GM12878 (cell line): ENCODE results near the gene EPHB1. TPM values are rescaled to one million over a fixed set of nuclear protein-coding genes. Genes with fewer than 3 reads are reported as not detected.

Source experiments
- ATAC-seq: fragments of 200-7000 bp; cut with Tn5 transposase; 3 replicates; pipeline ENCODE4 v1.9.1; 2020; ENCODE audit warnings: mild to moderate bottlenecking, moderate library complexity
- BruUV-seq: library from RNA; stranded (reverse); fragments of 400-500 nt; replicated peaks from 2 replicates; lab custom pipeline; 2021; lab: Mats Ljungman, UMichigan
- CTCF ChIA-PET: fragments of 300-600 bp; sonication (Branson Sonifier 250); formaldehyde crosslinking; extraction: SDS; loops from one replicate; lab custom pipeline; 2021; ENCODE audit warnings: inconsistent platforms; lab: Yijun Ruan, JAX
- POLR2A ChIA-PET: fragments of 350-600 bp; formaldehyde crosslinking; extraction: SDS; loops from one replicate; lab custom pipeline; 2021; ENCODE audit warnings: inconsistent platforms; lab: Charles Lee
- RAD21 ChIA-PET: fragments of 300-600 bp; sonication (Branson Sonifier 250); formaldehyde crosslinking; loops from one replicate; lab custom pipeline; 2023; ENCODE audit warnings: antibody characterized with exemption; ENCODE audit not compliant: unreplicated experiment; lab: Charles Lee
- SMC1A ChIA-PET: fragments of 300-600 bp; sonication (Branson Sonifier 250); formaldehyde crosslinking; loops from one replicate; lab custom pipeline; 2023; ENCODE audit not compliant: unreplicated experiment, uncharacterized antibody; lab: Charles Lee
- DNase-seq: peaks from one replicate; pipeline ENCODE4 v3.0.0-alpha.2; 2011; ENCODE audit warnings: low read depth, low spot score
- FAIRE-seq: peaks from 3 replicates; lab custom pipeline; 2011; peaks lifted over from hg19 to GRCh38; lab: Jason Lieb, UNC
- H2AFZ ChIP-seq: 2 replicates; pipeline ENCODE4 v1.6.0; 2011; ENCODE audit warnings: low read depth, low read length, control low read depth; ENCODE audit not compliant: control insufficient read depth
- H3K27ac ChIP-seq: 2 replicates; pipeline ENCODE4 v1.5.1; 2011; ENCODE audit warnings: control low read depth; ENCODE audit not compliant: control insufficient read depth, insufficient read depth
- H3K27me3 ChIP-seq, 2 experiments: replicated peaks in 1 of 2; 2 replicates each; pipeline versions ENCODE4 v1.6.0 to v1.6.1; 2011; ENCODE audit warnings: low read length in 1 of 2; ENCODE audit not compliant: control insufficient read depth in 2 of 2, insufficient read depth in 2 of 2
- H3K36me3 ChIP-seq, 2 experiments: 2 replicates each; pipeline ENCODE4 v1.5.1; 2011; ENCODE audit warnings: low read length in 1 of 2; ENCODE audit not compliant: control insufficient read depth in 2 of 2, insufficient read depth in 2 of 2
- H3K4me1 ChIP-seq: 2 replicates; pipeline ENCODE4 v1.6.1; 2011; ENCODE audit warnings: mild to moderate bottlenecking, low read length, moderate library complexity, mixed read lengths; ENCODE audit not compliant: control insufficient read depth, insufficient read depth
- H3K4me2 ChIP-seq: 2 replicates; pipeline ENCODE4 v1.6.0; 2011; ENCODE audit warnings: control low read depth; ENCODE audit not compliant: control insufficient read depth, insufficient read depth
- H3K4me3 ChIP-seq: fragments of 200-600 bp; sonication (generic); 2 replicates; pipeline ENCODE4 v1.5.1; 2016
- H3K79me2 ChIP-seq: 2 replicates; pipeline ENCODE4 v1.6.0; 2011; ENCODE audit warnings: low read length; ENCODE audit not compliant: control insufficient read depth, insufficient read depth
- H3K9ac ChIP-seq: 2 replicates; pipeline ENCODE4 v1.8.0; 2011; ENCODE audit warnings: low read length, control low read depth, mixed read lengths; ENCODE audit not compliant: control insufficient read depth, insufficient read depth
- H3K9me3 ChIP-seq: replicated peaks from 3 replicates; pipeline ENCODE4 v1.5.1; 2011; ENCODE audit warnings: mild to moderate bottlenecking, low read length; ENCODE audit not compliant: control insufficient read depth, insufficient read depth
- H4K20me1 ChIP-seq: 2 replicates; pipeline ENCODE4 v1.6.0; 2011; ENCODE audit not compliant: control insufficient read depth, insufficient read depth
- CREB1 ChIP-seq: IDR thresholded peaks from 2 replicates; pipeline ENCODE4 v1.6.1; 2012; ENCODE audit warnings: low read depth, mild to moderate bottlenecking, inconsistent platforms
- E2F8 ChIP-seq: fragments of 450-650 bp; IDR thresholded peaks from 2 replicates; pipeline ENCODE4 v1.6.1; 2018; ENCODE audit warnings: mild to moderate bottlenecking, low read depth, moderate library complexity; ENCODE audit not compliant: partially characterized antibody
- HDGF ChIP-seq: fragments of 450-650 bp; IDR thresholded peaks from 2 replicates; pipeline ENCODE4 v1.6.1; 2016; ENCODE audit warnings: antibody characterized with exemption
- LARP7 ChIP-seq: fragments of 450-650 bp; IDR thresholded peaks from 2 replicates; pipeline ENCODE4 v1.6.1; 2017; ENCODE audit warnings: mild to moderate bottlenecking
- MTA2 ChIP-seq: fragments of 450-650 bp; IDR thresholded peaks from 2 replicates; pipeline ENCODE4 v1.6.1; 2016; ENCODE audit warnings: low read depth, mild to moderate bottlenecking, moderate library complexity
- SKIL ChIP-seq: fragments of 450-650 bp; IDR thresholded peaks from 2 replicates; pipeline ENCODE4 v1.6.1; 2017; ENCODE audit warnings: mild to moderate bottlenecking, low read depth, inconsistent platforms; ENCODE audit not compliant: poor library complexity, severe bottlenecking
- TCF12 ChIP-seq: IDR thresholded peaks from 2 replicates; pipeline ENCODE4 v1.6.1; 2011; ENCODE audit warnings: low read depth, mild to moderate bottlenecking, low read length
- ZNF207 ChIP-seq: fragments of 450-650 bp; IDR thresholded peaks from 2 replicates; pipeline ENCODE4 v1.6.1; 2014; ENCODE audit warnings: antibody characterized with exemption, mild to moderate bottlenecking, borderline replicate concordance
- WGBS: methylation state at CpG from one replicate; pipeline ENCODE4 v1.1.6; 2016; ENCODE audit warnings: low lambda C conversion rate; ENCODE audit not compliant: insufficient replicate concordance, insufficient coverage; ENCODE audit errors: missing lambda C conversion rate; 5-methylcytosine and 5-hydroxymethylcytosine counted together
- in situ Hi-C: fragments of 300-500 bp; cut with MboI; formaldehyde crosslinking; loops from 9 replicates; pipeline ENCODE4 v1.14.3; 2018; ENCODE audit warnings: mixed read lengths
- intact Hi-C: fragments of 100-400 bp; cut with micrococcal nuclease; formaldehyde crosslinking; loops from one replicate; pipeline ENCODE4 v1.14.2; 2022; ENCODE audit not compliant: unreplicated experiment
- polyA plus RNA-seq, 11 experiments: library from polyadenylated mRNA; depleted of rRNA in 4 of 11; unstranded in 6 of 11; stranded (reverse) in 5 of 11; fragments of >200 nt; fragmentation: Nextera tagmentation in 4 of 11; fragmentation: Illumina TruSeq in 1 of 11; extraction: Ambion mirVana in 4 of 11; extraction: Trizol in 1 of 11; gene quantifications; 1 replicate in 1 of 11; 2 replicates in 10 of 11; pipeline versions ENCODE4 v1.2.1 to v1.2.3, GENCODE V29; 2011 to 2016; ENCODE audit warnings: inconsistent platforms in 2 of 11, missing spikeins in 2 of 11, low read depth in 1 of 11
- total RNA-seq, 4 experiments: library from RNA; depleted of rRNA in 3 of 4; stranded (reverse); fragments of >200 nt in 3 of 4; fragmentation: Illumina TruSeq in 1 of 4; extraction: Trizol in 1 of 4; gene quantifications; 2 replicates each; pipeline versions ENCODE4 v1.2.1 to v1.2.3, GENCODE V29; 2013 to 2021
- TF ChIP-seq, protein P1 (sequence below): IDR thresholded peaks from 2 replicates; pipeline ENCODE4 v1.6.1; 2012; ENCODE audit warnings: improper control_type of control experiment, low read depth, low read length; ENCODE audit not compliant: insufficient replicate concordance

EPHB1 gene
- total and polyA plus RNA-seq, 10 of the 15 experiments (the other 5 are each of a cell fraction or from before 2014, with no cell fraction given): 0.33 to 23.8 (median 1.2) TPM

GRCh38 chr3:135237371-135238143 is 442.5 kb downstream of the EPHB1 start (continued):
- TF ChIP-seq E2F8: no peak
- no peak for TF ChIP-seq ZNF207
- no peak for TF ChIP-seq MTA2
- TF ChIP-seq CREB1: no peak

DNA sequence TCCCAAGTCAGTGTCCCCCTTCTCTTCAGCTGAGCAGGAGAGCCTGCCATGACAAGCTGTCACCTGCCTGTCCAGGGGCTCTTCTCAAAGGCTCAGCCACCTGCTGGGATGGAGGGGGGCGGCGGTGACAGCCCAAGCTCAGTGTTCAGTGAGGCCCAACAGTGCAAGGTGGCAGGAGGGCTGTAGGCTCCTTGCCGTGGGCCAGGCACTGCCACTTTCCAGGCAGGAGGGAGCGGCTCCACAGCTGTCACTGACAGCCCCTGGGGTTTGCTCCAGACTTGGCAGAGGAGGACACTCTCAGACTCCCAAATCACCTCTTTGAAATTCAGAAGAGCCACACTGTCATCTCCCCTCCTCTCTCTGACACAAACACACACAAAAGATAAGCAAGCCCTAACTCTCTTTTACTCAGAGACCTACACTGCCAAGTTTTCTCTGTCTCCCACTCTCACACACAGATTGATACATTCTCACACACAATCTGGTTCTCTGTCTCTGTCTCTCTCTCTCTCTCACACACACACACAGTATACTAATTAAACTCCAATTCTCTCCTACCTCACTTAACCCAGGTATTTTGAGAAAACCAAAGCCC is 443.3 kb downstream of the EPHB1 start:
- ChIA-PET RAD21 (interaction anchor here (1.1 to 6.7 kb wide), 6 partner anchors 9 to 443 kb away, joined by 3 to 90 read pairs (median 8); partner anchors contain the start of gene EPHB1), POLR2A (no interaction called here), CTCF (interaction anchor here (0.5 to 5.1 kb wide), 7 partner anchors 8 to 444 kb away, joined by 3 to 84 read pairs (median 3); partner anchors contain the start of gene EPHB1), SMC1A (interaction anchor here (0.6 to 4.2 kb wide), 5 partner anchors 285 to 444 kb away, joined by 3 to 40 read pairs (median 3); partner anchors contain the start of gene EPHB1)
- Histone ChIP-seq H3K36me3 (peaks cover 0 to 3% of the 10 kb centered on the region in 2 experiments; a peak in 2 of 4 replicates), H3K4me2 (no peak overlapping the region), H3K4me1 (no peaks in the 10 kb centered on the region), H3K9ac (no peak overlapping the region), H3K27ac (no peak overlapping the region), H3K27me3 (no peaks in the 10 kb centered on the region), H4K20me1 (no peaks in the 10 kb centered on the region), H3K9me3 (peaks cover 4% of the 10 kb centered on the region; the same call in 1 of the 3 replicates), H3K4me3 (no peak overlapping the region), H3K79me2 (no peaks in the 10 kb centered on the region), H2AFZ (no peak overlapping the region)
- intact Hi-C loops: no loop called here
- no TSS peak for BruUV-seq
- in situ Hi-C loops: no loop called here
- DNase-seq (no peak), ATAC-seq (no peak), FAIRE-seq (no peak)
- 2% methylated on average over 4 of the region's 4 CpGs for WGBS
- TF ChIP-seq SKIL (no peak), LARP7 (no peak), TCF12 (no peak), HDGF (no peak)
- TF ChIP-seq, protein P1, sequence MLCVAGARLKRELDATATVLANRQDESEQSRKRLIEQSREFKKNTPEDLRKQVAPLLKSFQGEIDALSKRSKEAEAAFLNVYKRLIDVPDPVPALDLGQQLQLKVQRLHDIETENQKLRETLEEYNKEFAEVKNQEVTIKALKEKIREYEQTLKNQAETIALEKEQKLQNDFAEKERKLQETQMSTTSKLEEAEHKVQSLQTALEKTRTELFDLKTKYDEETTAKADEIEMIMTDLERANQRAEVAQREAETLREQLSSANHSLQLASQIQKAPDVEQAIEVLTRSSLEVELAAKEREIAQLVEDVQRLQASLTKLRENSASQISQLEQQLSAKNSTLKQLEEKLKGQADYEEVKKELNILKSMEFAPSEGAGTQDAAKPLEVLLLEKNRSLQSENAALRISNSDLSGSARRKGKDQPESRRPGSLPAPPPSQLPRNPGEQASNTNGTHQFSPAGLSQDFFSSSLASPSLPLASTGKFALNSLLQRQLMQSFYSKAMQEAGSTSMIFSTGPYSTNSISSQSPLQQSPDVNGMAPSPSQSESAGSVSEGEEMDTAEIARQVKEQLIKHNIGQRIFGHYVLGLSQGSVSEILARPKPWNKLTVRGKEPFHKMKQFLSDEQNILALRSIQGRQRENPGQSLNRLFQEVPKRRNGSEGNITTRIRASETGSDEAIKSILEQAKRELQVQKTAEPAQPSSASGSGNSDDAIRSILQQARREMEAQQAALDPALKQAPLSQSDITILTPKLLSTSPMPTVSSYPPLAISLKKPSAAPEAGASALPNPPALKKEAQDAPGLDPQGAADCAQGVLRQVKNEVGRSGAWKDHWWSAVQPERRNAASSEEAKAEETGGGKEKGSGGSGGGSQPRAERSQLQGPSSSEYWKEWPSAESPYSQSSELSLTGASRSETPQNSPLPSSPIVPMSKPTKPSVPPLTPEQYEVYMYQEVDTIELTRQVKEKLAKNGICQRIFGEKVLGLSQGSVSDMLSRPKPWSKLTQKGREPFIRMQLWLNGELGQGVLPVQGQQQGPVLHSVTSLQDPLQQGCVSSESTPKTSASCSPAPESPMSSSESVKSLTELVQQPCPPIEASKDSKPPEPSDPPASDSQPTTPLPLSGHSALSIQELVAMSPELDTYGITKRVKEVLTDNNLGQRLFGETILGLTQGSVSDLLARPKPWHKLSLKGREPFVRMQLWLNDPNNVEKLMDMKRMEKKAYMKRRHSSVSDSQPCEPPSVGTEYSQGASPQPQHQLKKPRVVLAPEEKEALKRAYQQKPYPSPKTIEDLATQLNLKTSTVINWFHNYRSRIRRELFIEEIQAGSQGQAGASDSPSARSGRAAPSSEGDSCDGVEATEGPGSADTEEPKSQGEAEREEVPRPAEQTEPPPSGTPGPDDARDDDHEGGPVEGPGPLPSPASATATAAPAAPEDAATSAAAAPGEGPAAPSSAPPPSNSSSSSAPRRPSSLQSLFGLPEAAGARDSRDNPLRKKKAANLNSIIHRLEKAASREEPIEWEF: no peak
